SK-N-SH treated with all-trans-retinoic acid at 6 μM for 48 hours (cell line): Measurements from ENCODE around the gene SCMH1.
"Not testable (repeated sequence)": the region's sequence is repeated elsewhere in the genome, so short reads cannot be mapped to it uniquely, and the experiment has no call there.

Experiments
- ESRRG ChIP-seq: fragments of 250-450 bp; sonication (Bioruptor Pico); IDR thresholded peaks from 2 replicates; pipeline ENCODE4 v1.6.1; 2021; ENCODE audit warnings: mild to moderate bottlenecking
- GLIS3 ChIP-seq: fragments of 250-450 bp; sonication (Bioruptor Pico); IDR thresholded peaks from 2 replicates; pipeline ENCODE4 v1.5.0; 2020; ENCODE audit warnings: mild to moderate bottlenecking, moderate library complexity
- RARB ChIP-seq: fragments of 250-450 bp; sonication (Bioruptor Pico); IDR thresholded peaks from 2 replicates; pipeline ENCODE4 v1.8.0; 2021; ENCODE audit warnings: mild to moderate bottlenecking, moderate library complexity
- SNAI2 ChIP-seq: fragments of 250-450 bp; sonication (Bioruptor Pico); IDR thresholded peaks from 2 replicates; pipeline ENCODE4 v1.5.0; 2020; ENCODE audit warnings: mild to moderate bottlenecking, moderate library complexity
- ZFP30 ChIP-seq: fragments of 450-650 bp; formaldehyde crosslinking; IDR thresholded peaks from 2 replicates; pipeline ENCODE4 v1.5.0; 2022; ENCODE audit warnings: mild to moderate bottlenecking, moderate library complexity
- ZNF565 ChIP-seq: fragments of 450-650 bp; formaldehyde crosslinking; conservative IDR thresholded peaks from 2 replicates; pipeline ENCODE4 v1.5.0; 2020; ENCODE audit warnings: low read depth, mild to moderate bottlenecking, moderate library complexity
- ZNF70 ChIP-seq: fragments of 450-650 bp; formaldehyde crosslinking; IDR thresholded peaks from 2 replicates; pipeline ENCODE4 v1.5.0; 2020; ENCODE audit warnings: mild to moderate bottlenecking, moderate library complexity
- TF ChIP-seq, protein P1 (sequence below): fragments of 250-450 bp; sonication (Bioruptor Pico); IDR thresholded peaks from 2 replicates; pipeline ENCODE4 v1.5.0; 2020; ENCODE audit warnings: mild to moderate bottlenecking, moderate library complexity
- TF ChIP-seq, protein P2 (sequence below): fragments of 250-450 bp; sonication (Bioruptor Pico); IDR thresholded peaks from 2 replicates; pipeline ENCODE4 v1.5.1; 2020; ENCODE audit warnings: low read depth, mild to moderate bottlenecking, moderate library complexity
- TF ChIP-seq, protein P3 (sequence below): fragments of 250-450 bp; sonication (Bioruptor Pico); IDR thresholded peaks from 2 replicates; pipeline ENCODE4 v1.8.0; 2020; ENCODE audit warnings: mild to moderate bottlenecking, moderate library complexity, borderline replicate concordance

DNA sequence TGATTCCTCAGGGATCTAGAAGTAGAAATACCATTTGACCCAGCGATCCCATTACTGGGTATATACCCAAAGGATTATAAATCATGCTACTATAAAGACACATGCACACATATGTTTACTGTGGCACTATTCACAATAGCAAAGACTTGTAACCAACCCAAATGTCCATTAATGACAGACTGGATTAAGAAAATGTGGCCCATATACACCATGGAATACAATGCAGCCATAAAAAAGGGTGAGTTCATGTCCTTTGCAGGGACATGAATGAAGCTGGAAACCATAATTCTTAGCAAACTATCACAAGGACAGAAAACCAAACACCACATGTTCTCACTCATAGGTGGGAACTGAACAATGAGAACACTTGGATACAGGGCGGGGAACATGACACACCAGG is 30.5 kb downstream of the SCMH1 start:
- TF ChIP-seq, protein P1, sequence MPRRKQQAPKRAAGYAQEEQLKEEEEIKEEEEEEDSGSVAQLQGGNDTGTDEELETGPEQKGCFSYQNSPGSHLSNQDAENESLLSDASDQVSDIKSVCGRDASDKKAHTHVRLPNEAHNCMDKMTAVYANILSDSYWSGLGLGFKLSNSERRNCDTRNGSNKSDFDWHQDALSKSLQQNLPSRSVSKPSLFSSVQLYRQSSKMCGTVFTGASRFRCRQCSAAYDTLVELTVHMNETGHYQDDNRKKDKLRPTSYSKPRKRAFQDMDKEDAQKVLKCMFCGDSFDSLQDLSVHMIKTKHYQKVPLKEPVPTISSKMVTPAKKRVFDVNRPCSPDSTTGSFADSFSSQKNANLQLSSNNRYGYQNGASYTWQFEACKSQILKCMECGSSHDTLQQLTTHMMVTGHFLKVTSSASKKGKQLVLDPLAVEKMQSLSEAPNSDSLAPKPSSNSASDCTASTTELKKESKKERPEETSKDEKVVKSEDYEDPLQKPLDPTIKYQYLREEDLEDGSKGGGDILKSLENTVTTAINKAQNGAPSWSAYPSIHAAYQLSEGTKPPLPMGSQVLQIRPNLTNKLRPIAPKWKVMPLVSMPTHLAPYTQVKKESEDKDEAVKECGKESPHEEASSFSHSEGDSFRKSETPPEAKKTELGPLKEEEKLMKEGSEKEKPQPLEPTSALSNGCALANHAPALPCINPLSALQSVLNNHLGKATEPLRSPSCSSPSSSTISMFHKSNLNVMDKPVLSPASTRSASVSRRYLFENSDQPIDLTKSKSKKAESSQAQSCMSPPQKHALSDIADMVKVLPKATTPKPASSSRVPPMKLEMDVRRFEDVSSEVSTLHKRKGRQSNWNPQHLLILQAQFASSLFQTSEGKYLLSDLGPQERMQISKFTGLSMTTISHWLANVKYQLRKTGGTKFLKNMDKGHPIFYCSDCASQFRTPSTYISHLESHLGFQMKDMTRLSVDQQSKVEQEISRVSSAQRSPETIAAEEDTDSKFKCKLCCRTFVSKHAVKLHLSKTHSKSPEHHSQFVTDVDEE (CRISPR knock-in tag): not testable (repeated sequence)
- not testable (repeated sequence) for TF ChIP-seq RARB; ESRRG; ZFP30 (CRISPR knock-in tag); GLIS3 (CRISPR knock-in tag); ZNF565 (CRISPR knock-in tag); SNAI2; ZNF70 (CRISPR knock-in tag)
- TF ChIP-seq, protein P2, sequence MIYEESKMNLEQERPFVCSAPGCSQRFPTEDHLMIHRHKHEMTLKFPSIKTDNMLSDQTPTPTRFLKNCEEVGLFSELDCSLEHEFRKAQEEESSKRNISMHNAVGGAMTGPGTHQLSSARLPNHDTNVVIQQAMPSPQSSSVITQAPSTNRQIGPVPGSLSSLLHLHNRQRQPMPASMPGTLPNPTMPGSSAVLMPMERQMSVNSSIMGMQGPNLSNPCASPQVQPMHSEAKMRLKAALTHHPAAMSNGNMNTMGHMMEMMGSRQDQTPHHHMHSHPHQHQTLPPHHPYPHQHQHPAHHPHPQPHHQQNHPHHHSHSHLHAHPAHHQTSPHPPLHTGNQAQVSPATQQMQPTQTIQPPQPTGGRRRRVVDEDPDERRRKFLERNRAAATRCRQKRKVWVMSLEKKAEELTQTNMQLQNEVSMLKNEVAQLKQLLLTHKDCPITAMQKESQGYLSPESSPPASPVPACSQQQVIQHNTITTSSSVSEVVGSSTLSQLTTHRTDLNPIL (CRISPR knock-in tag): not testable (repeated sequence)
- TF ChIP-seq, protein P3, sequence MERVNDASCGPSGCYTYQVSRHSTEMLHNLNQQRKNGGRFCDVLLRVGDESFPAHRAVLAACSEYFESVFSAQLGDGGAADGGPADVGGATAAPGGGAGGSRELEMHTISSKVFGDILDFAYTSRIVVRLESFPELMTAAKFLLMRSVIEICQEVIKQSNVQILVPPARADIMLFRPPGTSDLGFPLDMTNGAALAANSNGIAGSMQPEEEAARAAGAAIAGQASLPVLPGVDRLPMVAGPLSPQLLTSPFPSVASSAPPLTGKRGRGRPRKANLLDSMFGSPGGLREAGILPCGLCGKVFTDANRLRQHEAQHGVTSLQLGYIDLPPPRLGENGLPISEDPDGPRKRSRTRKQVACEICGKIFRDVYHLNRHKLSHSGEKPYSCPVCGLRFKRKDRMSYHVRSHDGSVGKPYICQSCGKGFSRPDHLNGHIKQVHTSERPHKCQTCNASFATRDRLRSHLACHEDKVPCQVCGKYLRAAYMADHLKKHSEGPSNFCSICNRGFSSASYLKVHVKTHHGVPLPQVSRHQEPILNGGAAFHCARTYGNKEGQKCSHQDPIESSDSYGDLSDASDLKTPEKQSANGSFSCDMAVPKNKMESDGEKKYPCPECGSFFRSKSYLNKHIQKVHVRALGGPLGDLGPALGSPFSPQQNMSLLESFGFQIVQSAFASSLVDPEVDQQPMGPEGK (CRISPR knock-in tag): not testable (repeated sequence)
